HPDE6-E6E7 (cell line): ENCODE measurements around the gene MAP4K1.

ENCODE experiments used
- DNase-seq: peaks from one replicate; pipeline ENCODE4 v3.0.0; 2011; ENCODE audit warnings: missing footprints; ENCODE audit errors: extremely low spot score

The MAP4K1 gene

GRCh38 chr19:38617764-38618589 is at the start of gene MAP4K1:
MAP4K1 (minus strand) TSS chr19:38617953; CDS start chr19:38617895, 58 bp downstream.
- no peak for DNase-seq

- DNase-seq: no peak
Measured at GRCh38 chr19:38666663-38667511, 49.1 kb upstream of the MAP4K1 start.

- no peak for DNase-seq
Measured at GRCh38 chr19:38665950-38666662, 48.4 kb upstream of the MAP4K1 start.

- DNase-seq: no peak
Measured at GRCh38 chr19:38665219-38665931, 47.6 kb upstream of the MAP4K1 start.

- no peak for DNase-seq
Measured at GRCh38 chr19:38664503-38665211, 46.9 kb upstream of the MAP4K1 start.

GRCh38 chr19:38663957-38664502 is 46.3 kb upstream of the MAP4K1 start:
- DNase-seq: no peak

- DNase-seq: no peak
Measured at GRCh38 chr19:38663156-38663651, 45.5 kb upstream of the MAP4K1 start.

GRCh38 chr19:38662537-38663155 is 44.9 kb upstream of the MAP4K1 start:
- DNase-seq: no peak

- peak; percentile 67 for DNase-seq
Measured at GRCh38 chr19:38661996-38662395, 44.2 kb upstream of the MAP4K1 start.

GRCh38 chr19:38661136-38661535 is 43.4 kb upstream of the MAP4K1 start:
- DNase-seq: no peak

- DNase-seq: no peak
Measured at GRCh38 chr19:38660724-38661123, 43.0 kb upstream of the MAP4K1 start.

GRCh38 chr19:38658462-38659306 is 40.9 kb upstream of the MAP4K1 start:
- DNase-seq: peak; percentile 79

GRCh38 chr19:38657633-38658222 is 40.0 kb upstream of the MAP4K1 start:
- DNase-seq: peak; percentile 75

GRCh38 chr19:38656171-38656981 is 38.6 kb upstream of the MAP4K1 start:
- no peak for DNase-seq

GRCh38 chr19:38655148-38655824 is 37.5 kb upstream of the MAP4K1 start:
- no peak for DNase-seq

- no peak for DNase-seq
Measured at GRCh38 chr19:38654628-38655055, 36.9 kb upstream of the MAP4K1 start.

- DNase-seq: no peak
Measured at GRCh38 chr19:38653028-38653571, 35.3 kb upstream of the MAP4K1 start.
